GM12873 (cell line): Measurements from ENCODE around the gene SOS1.

ENCODE experiments used
- CTCF ChIP-seq: IDR thresholded peaks from 2 replicates; pipeline ENCODE4 v1.5.1; 2012; ENCODE audit warnings: low read depth, mild to moderate bottlenecking, moderate library complexity, low read length, control low read depth; ENCODE audit not compliant: insufficient read depth; ENCODE audit errors: missing control alignments

The SOS1 gene

GRCh38 chr2:39144416-39144815 lies 23.6 kb upstream of the SOS1 start:
- TF ChIP-seq CTCF = no peak

DNA sequence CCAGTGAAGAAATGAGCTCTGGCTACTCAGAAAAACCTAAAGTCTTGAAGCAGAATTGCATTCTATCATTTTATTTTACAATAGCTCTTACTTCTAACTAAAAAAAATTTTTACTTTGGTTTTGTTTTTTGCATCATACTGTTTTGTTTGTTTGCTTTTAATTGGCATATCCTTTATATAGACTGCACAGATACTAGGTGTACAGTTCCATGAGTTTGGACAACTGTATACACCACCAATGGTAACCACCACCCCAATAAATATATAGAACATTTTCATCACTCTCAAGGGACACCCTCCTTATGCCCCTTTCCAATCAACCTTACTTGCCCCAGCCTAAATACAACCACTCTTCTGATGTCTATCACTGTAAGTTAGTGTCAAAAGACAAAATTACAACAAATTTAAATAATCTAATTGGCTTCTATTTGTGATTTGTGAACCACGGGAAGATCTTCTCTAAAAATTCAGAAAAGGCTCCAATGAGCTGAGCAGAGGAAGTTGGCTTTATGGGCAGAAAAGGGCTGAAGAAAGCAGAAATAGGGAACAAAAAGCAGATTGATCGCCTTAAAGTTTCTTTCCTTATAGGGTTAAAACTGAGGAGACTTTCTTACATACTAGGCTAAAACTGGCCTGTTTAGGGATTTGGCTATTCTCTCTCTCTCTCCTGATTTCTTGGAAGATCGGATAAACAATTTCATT lies 22.2 kb upstream of the SOS1 start:
- TF ChIP-seq CTCF = no peak

DNA sequence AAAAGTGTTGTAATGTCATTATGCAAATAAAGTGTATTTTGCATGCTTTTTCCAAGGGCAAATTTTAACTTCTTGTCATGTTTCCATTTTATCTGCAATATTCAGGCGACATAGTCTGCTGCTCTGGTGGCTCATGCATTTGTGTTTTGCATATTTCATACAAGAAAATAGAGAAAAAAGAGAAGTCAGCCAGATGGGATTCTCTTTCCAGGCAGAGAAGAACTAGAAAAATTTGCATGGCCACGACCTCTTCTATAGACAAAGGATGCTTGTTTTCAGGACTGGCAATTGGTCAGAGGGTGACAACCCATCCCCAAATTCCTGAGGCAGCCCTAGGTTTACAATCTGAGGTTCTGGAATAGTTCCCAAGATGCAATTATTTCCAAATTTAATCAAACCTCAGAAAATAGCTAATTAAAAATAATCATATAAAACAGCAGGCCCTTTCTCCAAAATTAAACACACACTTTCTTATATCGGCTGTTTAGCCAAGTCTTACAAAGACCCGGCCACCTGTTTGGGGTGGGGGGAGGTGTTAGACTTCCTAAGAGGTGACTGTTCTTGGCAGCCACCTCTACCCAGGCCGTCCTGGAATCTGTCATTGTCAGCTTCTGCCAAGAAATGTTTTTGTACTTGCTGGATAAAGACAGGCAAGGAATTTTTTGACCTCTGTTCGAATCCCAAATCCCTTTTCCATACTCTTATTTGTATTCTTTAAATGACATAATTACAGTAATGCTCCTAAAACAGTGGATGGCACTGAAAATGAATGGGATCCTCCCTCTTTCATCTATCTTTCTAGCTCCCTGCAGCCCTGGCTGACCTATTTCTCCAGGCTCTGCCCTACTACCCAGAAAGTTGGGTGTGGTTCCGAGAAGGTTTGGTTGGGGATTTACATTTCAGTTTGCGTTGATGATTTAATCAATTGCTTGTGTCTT lies 20.8 kb upstream of the SOS1 start:
- no peak for TF ChIP-seq CTCF

- TF ChIP-seq CTCF = no peak
These were observed 19.5 kb upstream of the SOS1 start for GRCh38 chr2:39140322-39140847.

GRCh38 chr2:39139511-39140237 lies 18.8 kb upstream of the SOS1 start:
- no peak for TF ChIP-seq CTCF

DNA sequence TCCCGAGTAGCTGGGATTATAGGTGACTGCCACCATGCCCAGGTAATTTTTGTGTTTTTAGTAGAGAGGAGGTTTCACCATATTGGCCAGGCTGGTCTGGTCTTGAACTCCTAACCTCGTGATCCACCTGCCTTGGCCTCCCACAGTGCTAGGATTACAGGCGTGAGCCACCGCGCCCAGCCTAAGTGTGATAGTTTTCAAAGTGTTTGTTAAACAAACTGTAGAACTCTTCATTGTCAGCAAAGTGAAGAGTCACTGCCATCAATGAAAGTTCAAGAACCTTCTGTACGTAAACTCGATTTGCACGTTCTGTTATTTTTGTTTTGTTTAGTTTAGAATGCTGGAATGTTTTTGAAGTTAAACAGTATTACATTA lies 18.0 kb upstream of the SOS1 start:
- TF ChIP-seq CTCF = no peak

GRCh38 chr2:39136799-39137198 lies 15.9 kb upstream of the SOS1 start:
- no peak for TF ChIP-seq CTCF
